Rectal smooth muscle tissue (tissue), 1 donor: ENCODE data around the gene MAMDC2.
A peak's percentile ranks its signal among the peaks of the same experiment; 100 is the strongest.
"Not testable (repeated sequence)": the region's sequence is repeated elsewhere in the genome, so short reads cannot be mapped to it uniquely, and the experiment has no call there.

ENCODE experiments used
- H3K27ac ChIP-seq: one replicate; pipeline ENCODE4 v1.7.0; 2013; ENCODE audit warnings: low read depth, low read length, inconsistent platforms
- H3K27me3 ChIP-seq: one replicate; pipeline ENCODE4 v1.7.0; 2013; ENCODE audit warnings: low read length; ENCODE audit not compliant: control insufficient read depth, insufficient read depth
- H3K36me3 ChIP-seq: one replicate; pipeline ENCODE4 v1.7.0; 2013; ENCODE audit warnings: low read length; ENCODE audit not compliant: control insufficient read depth, insufficient read depth
- H3K4me1 ChIP-seq: one replicate; pipeline ENCODE4 v1.7.0; 2013; ENCODE audit warnings: low read length; ENCODE audit not compliant: control insufficient read depth, insufficient read depth
- H3K4me3 ChIP-seq: one replicate; pipeline ENCODE4 v1.7.0; 2013; ENCODE audit warnings: low read length
- H3K9ac ChIP-seq: one replicate; pipeline ENCODE4 v1.7.0; 2013; ENCODE audit warnings: low read length

MAMDC2 gene

DNA sequence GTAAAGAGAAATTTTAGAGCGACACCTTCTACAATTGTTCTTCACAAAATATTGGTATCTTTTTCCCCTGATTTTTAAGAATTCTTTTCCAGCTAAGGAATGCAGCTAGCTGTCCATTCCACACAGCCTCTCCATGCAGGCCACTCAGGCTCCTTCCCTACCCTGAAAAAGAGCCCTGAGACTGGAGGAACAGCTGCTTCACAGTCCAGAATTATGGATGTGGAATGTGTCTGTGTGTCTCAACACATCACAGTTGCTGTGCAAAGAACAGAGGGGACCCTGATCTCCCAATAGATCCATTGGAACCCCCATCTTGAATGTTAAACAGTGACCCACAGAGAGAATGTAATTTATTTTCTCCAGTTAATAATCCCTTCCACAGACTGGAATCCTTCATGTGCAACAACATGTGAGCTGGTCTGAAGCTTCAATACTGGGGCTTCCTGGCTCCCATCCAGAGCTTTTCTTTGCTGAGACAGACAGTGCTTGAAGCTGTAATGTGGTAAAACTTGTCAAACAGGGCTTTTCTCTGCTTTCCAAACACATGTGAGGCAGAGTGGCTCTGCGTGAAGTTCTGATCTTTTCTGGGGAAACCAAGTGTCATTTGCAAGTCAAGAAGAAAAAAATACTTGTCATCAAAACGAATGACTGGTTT lies 161.8 kb downstream of the MAMDC2 start:
- H3K27ac ChIP-seq = no peak overlapping the region
- no peak overlapping the region for H3K9ac ChIP-seq

DNA sequence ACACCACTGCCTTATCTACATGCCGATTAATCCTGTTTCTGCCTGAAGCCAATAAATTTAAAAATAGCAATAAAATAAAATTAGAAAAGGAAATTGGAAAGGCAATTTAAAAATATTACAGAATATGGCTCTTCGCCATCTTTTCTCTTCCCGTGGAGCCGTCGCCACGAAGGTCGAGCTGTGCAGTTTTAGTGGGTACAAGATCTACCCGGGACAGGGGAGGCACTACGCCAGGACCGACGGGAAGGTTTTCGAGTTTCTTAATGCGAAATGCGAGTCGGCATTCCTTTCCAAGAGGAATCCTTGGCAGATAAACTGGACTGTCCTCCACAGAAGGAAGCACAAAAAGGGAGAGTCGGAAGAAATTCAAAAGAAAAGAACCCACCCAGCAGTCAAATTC lies 173.4 kb downstream of the MAMDC2 start:
- Histone ChIP-seq H3K9ac (no peak overlapping the region), H3K4me1 (no peaks in the 10 kb centered on the region), H3K36me3 (no peaks in the 10 kb centered on the region), H3K27ac (no peak overlapping the region), H3K4me3 (no peak overlapping the region), H3K27me3 (no peaks in the 10 kb centered on the region)

More for the DNA sequence above, 161.8 kb downstream of the MAMDC2 start:
- H3K4me3 ChIP-seq = no peak overlapping the region
- H3K4me1 ChIP-seq = no peaks in the 10 kb centered on the region
- no peaks in the 10 kb centered on the region for H3K27me3 ChIP-seq
- H3K36me3 ChIP-seq = no peaks in the 10 kb centered on the region

GRCh38 chr9:70218767-70219166 lies 175.1 kb downstream of the MAMDC2 start:
- Histone ChIP-seq H3K36me3 (no peaks in the 10 kb centered on the region), H3K9ac (no peak overlapping the region), H3K4me3 (no peak overlapping the region)

GRCh38 chr9:70220216-70220615 lies 176.6 kb downstream of the MAMDC2 start:
- Histone ChIP-seq H3K4me3 (no peak overlapping the region), H3K4me1 (no peaks in the 10 kb centered on the region), H3K27me3 (no peaks in the 10 kb centered on the region), H3K27ac (no peak overlapping the region), H3K36me3 (peaks cover 4% of the 10 kb centered on the region), H3K9ac (no peak overlapping the region)

More at GRCh38 chr9:70218767-70219166, 175.1 kb downstream of the MAMDC2 start:
- Histone ChIP-seq H3K27ac (no peak overlapping the region), H3K27me3 (no peaks in the 10 kb centered on the region), H3K4me1 (no peaks in the 10 kb centered on the region)

DNA sequence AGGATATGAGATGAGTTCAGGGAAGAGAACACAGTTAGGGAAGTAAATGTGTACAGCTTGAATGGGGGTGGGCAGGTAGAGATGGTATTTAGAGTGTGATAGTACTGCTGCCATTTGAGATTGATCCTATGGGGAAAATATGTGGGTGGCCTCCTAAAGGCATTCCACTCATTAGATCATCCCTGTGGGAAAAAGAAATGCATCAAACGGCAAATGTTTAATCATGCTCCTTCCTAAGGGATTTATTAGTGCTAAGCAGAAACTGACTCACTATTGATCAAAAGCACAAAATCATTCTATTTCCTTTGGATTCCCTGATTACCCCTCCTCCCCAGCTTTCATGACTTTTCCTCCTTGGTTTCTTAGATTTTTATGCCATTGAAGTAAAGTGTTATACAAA lies 178.7 kb downstream of the MAMDC2 start:
- no peak overlapping the region for H3K9ac ChIP-seq
- peaks cover 4% of the 10 kb centered on the region for H3K36me3 ChIP-seq
- H3K27ac ChIP-seq = no peak overlapping the region
- H3K27me3 ChIP-seq = no peaks in the 10 kb centered on the region
- no peak overlapping the region for H3K4me3 ChIP-seq
- H3K4me1 ChIP-seq = no peaks in the 10 kb centered on the region

- Histone ChIP-seq H3K36me3 (peaks cover 4% of the 10 kb centered on the region), H3K27ac (peak overlapping the region; percentile 52), H3K9ac (no peak overlapping the region), H3K4me1 (peaks cover 6% of the 10 kb centered on the region), H3K27me3 (no peaks in the 10 kb centered on the region), H3K4me3 (no peak overlapping the region)
Measured at GRCh38 chr9:70228118-70228517, 184.5 kb downstream of the MAMDC2 start.

DNA sequence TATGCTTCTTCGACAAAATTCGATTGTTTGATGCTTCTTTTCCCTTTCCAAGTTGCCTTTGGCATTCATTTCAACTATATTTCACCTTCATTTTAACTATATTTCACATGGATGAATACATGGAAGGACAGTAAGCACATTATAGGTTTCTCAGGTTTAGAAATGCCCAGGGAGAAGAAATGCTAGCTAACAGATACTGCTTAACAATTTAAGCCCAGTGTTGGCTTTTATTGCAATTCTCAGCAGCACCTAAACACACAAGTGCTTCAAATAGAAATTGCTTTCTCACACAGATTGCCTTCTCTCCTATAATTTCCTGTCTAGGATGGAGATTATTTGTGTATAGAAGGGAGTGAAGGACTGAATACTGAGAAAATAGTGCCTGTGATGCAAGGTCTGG lies 185.0 kb downstream of the MAMDC2 start:
- H3K27me3 ChIP-seq = no peaks in the 10 kb centered on the region
- H3K4me1 ChIP-seq = peaks cover 6% of the 10 kb centered on the region
- peaks cover 4% of the 10 kb centered on the region for H3K36me3 ChIP-seq
- no peak overlapping the region for H3K9ac ChIP-seq
- peak overlapping the region; percentile 52 for H3K27ac ChIP-seq
- H3K4me3 ChIP-seq = no peak overlapping the region

DNA sequence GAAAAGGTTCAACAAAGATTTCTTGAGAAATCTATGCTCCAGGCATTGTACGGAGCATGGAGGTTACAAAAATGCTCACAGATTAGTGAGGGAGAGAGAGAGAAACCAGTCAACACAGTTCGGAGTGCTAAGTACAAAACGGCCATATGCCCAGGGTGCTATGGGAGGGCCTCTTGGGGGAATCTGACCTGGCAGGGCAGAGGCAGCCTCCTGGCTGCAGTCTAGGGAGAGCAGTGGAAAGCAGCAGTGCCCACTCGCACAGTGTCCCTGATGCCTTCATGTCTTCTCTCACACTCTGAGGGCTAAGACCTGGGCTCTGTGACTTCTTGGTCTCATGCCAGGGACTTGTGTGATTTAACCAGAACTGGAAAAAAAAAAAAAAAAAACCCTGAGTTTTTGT lies 185.4 kb downstream of the MAMDC2 start:
- H3K4me1 ChIP-seq = peaks cover 6% of the 10 kb centered on the region
- H3K36me3 ChIP-seq = peaks cover 4% of the 10 kb centered on the region
- no peak overlapping the region for H3K4me3 ChIP-seq
- H3K27ac ChIP-seq = peak overlapping the region; percentile 52
- H3K27me3 ChIP-seq = no peaks in the 10 kb centered on the region
- H3K9ac ChIP-seq = no peak overlapping the region

DNA sequence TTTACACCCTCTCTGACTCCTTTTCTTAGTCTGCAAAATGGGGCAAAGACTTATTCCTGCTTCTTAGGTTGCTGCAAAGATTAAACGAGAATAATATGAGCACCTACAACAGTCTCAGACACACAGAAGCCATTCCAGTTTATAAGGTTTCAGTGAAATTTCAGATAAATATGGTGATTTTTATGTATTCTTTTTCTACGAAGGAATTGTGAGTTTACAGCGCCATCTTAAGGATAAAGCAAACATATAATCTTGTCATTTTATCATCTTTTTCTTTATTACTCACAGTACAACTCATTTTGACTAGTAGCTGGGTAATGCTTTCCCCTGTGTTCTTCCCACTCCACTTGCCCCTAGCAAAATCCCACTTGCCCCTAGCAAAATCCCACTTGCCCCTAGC lies 185.9 kb downstream of the MAMDC2 start:
- Histone ChIP-seq H3K36me3 (no peaks in the 10 kb centered on the region), H3K27ac (no peak overlapping the region), H3K9ac (no peak overlapping the region), H3K4me3 (no peak overlapping the region), H3K27me3 (no peaks in the 10 kb centered on the region), H3K4me1 (peaks cover 6% of the 10 kb centered on the region)

DNA sequence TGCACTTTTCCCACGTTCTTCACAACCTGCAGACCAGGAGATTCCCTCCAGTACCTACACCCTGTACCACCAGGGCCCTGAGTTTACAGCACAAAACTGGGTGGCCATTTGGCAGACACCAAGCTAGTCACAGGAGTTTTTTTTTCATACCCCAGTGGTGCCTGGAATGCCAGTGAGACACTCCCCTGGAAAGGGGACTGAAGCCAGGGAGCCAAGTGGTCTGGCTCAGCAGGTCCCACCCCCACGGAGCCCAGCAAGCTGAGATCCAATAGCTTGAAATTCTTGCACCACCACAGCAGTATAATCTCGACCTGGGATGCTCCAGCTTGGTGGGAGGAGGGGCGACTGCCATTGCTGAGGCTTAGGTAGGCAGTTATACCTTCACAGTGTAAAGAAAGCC lies 188.8 kb downstream of the MAMDC2 start:
- no peaks in the 10 kb centered on the region for H3K36me3 ChIP-seq
- H3K4me1 ChIP-seq = peaks cover 6% of the 10 kb centered on the region
- no peaks in the 10 kb centered on the region for H3K27me3 ChIP-seq
- H3K4me3 ChIP-seq = no peak overlapping the region
- no peak overlapping the region for H3K9ac ChIP-seq
- H3K27ac ChIP-seq = no peak overlapping the region

GRCh38 chr9:70234208-70234607 lies 190.6 kb downstream of the MAMDC2 start:
- H3K27me3 ChIP-seq, H3K9ac ChIP-seq: not testable (repeated sequence)

GRCh38 chr9:70245952-70246351 lies 202.3 kb downstream of the MAMDC2 start:
- not testable (repeated sequence) for H3K9ac ChIP-seq, H3K4me1 ChIP-seq, H3K36me3 ChIP-seq, H3K27me3 ChIP-seq, H3K27ac ChIP-seq, H3K4me3 ChIP-seq

More at GRCh38 chr9:70234208-70234607, 190.6 kb downstream of the MAMDC2 start:
- H3K4me1 ChIP-seq, H3K27ac ChIP-seq, H3K4me3 ChIP-seq, H3K36me3 ChIP-seq: not testable (repeated sequence)

- Histone ChIP-seq H3K4me3 (no peak overlapping the region), H3K27me3 (no peaks in the 10 kb centered on the region), H3K9ac (no peak overlapping the region), H3K27ac (no peak overlapping the region), H3K36me3 (no peaks in the 10 kb centered on the region), H3K4me1 (no peaks in the 10 kb centered on the region)
Measured at GRCh38 chr9:70250221-70250620, 206.6 kb downstream of the MAMDC2 start.
